AG09319 (cell line): ENCODE results near the gene ARHGEF11.

Source experiments
- DNase-seq: peaks from one replicate; pipeline ENCODE4 v3.0.0-alpha.2; 2010; ENCODE audit warnings: low read depth; ENCODE audit errors: extremely low read depth
- CTCF ChIP-seq: IDR thresholded peaks from 2 replicates; pipeline ENCODE4 v1.5.1; 2011; ENCODE audit warnings: low read depth, mild to moderate bottlenecking, inconsistent platforms, low read length, moderate library complexity

Gene ARHGEF11

DNA sequence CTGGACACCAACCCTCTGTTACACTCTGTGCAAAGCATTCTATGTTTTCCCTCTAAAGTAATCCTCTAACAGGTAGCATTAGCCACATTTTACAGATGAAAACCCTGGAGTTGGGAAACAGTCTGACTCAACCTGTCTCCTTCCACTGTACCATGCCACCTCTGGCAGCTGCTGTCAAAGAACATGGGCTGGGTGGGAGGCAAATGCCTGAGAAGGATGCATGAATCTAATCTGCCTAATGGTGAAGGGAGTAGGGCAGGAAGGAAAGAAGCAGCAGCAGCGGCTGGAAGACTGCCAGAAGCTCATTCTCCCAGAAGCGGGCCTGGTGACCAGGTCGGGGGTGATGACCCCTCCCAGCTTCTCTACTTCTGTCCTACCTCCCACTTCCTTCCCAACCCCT lies 103.4 kb downstream of the ARHGEF11 start:
- TF ChIP-seq CTCF = no peak

GRCh38 chr1:156941675-156942074 lies 103.9 kb downstream of the ARHGEF11 start:
- DNase-seq = no peak
- TF ChIP-seq CTCF = no peak

More for the DNA sequence above, 103.4 kb downstream of the ARHGEF11 start:
- DNase-seq = no peak

DNA sequence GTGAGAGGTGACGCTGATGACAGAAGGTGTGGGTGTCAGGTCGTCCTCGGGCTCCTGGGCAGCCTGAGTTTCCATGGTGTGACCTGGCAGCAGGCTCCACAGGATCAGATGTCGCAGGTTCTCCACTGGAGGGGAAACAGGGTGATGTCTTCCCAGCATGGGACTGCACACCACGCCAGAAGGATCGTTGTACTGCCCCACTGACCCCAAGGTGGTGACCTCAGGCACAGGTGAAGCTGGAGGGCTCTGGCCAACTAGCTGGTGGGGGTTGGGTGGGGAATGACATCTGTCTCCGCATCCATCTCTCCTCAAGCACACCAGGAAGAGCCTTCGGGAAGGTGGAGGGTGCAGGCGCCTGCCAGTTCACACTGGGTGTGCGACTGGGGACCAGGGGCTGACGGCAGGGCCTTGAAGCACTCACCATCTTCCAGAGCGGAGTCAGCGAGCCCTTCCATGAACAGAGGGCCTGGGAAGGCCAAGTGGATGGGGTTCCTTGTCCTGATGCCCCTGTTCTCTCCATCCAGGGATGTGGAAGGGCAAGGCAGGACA lies 105.7 kb downstream of the ARHGEF11 start:
- no peak for TF ChIP-seq CTCF
- no peak for DNase-seq

DNA sequence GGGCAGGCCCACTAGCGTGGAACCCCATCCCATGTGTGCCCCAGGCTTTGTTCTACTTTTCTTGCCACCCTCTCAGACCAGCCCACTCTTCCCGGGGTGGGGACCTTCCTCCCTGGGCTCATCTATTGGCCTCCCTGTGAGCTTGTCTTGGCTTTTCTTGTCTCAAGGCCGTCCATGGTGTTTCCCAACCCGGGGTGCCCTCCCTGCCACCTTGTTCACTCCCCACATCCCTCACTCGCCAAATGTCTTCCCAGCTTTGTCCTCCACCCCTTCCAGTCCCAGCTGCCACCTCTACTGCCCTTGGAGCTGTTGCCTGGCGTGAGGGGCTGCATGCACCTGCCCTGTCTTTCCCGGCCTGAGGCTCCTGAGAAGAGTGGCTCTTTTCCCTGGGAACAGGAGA lies 106.7 kb downstream of the ARHGEF11 start:
- no peak for TF ChIP-seq CTCF
- no peak for DNase-seq

DNA sequence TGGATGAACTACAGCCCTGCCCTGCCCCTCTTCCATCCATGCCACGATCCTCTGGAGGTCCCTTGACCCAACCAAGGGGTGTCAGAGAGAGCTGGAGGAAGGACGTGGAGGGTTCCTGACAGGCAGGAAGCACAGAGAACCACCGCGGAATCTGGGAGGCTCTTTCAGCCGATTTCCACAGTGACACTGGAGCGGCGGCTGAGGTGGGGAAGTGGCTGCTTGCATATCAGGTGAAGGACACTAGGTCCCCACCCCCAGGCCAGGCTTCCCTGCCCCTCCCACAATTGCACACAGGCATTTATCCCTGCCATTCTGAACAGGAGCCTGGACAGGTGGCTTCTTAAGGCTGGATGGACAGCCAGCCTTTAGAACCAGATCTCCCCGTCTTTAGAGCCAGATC lies 107.7 kb downstream of the ARHGEF11 start:
- DNase-seq = no peak

DNA sequence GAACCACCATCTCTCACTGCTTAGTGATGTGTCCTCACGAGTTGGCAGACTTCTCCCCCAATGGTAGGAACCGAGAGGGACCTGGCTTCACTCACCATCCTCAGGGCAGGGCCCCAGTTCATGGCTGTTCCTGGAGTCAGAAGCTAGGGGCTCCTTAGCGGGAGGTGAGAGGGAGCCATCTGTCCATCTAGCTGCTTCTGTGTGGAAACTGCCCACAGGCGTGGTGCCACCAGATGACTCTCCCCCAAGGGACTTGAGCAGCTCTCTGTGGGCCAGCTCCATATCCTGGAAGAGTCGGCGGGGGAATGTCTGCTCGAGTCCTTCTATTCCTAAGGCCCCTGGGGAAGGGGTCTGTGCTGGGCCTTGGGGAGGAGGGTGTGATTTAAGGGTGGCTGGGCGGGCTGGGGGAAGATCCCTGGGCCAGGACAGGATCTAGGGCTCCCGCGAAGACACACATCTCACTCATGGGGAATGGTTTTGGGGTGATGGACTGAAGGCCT lies 108.8 kb downstream of the ARHGEF11 start:
- TF ChIP-seq CTCF = no peak
- no peak for DNase-seq

More for the DNA sequence above, 107.7 kb downstream of the ARHGEF11 start:
- no peak for TF ChIP-seq CTCF

DNA sequence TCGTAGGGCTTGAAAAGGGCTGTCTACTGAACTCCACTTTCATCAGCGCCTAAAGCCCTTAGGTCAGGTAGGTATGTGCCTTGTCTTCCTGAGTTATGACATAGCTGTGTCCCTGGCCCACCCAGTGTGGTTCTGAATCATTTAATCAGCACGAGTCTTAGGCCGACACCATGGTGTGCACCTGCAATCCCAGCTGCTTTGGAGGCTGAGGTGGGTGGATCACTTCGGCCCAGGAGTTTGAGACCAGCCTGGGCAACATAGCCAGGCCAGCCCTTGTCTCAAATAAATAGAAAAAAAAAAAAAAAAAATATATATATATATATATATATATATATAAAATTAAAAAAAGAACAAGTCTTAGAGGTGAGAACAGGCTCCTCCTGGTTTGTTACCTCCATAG lies 109.4 kb downstream of the ARHGEF11 start:
- no peak for TF ChIP-seq CTCF
- DNase-seq = no peak
